Measurements from ENCODE around the gene RNU1-3.
"Not testable (repeated sequence)": the region's sequence is repeated elsewhere in the genome, so short reads cannot be mapped to it uniquely, and the experiment has no call there.

RNU1-3 gene

DNA sequence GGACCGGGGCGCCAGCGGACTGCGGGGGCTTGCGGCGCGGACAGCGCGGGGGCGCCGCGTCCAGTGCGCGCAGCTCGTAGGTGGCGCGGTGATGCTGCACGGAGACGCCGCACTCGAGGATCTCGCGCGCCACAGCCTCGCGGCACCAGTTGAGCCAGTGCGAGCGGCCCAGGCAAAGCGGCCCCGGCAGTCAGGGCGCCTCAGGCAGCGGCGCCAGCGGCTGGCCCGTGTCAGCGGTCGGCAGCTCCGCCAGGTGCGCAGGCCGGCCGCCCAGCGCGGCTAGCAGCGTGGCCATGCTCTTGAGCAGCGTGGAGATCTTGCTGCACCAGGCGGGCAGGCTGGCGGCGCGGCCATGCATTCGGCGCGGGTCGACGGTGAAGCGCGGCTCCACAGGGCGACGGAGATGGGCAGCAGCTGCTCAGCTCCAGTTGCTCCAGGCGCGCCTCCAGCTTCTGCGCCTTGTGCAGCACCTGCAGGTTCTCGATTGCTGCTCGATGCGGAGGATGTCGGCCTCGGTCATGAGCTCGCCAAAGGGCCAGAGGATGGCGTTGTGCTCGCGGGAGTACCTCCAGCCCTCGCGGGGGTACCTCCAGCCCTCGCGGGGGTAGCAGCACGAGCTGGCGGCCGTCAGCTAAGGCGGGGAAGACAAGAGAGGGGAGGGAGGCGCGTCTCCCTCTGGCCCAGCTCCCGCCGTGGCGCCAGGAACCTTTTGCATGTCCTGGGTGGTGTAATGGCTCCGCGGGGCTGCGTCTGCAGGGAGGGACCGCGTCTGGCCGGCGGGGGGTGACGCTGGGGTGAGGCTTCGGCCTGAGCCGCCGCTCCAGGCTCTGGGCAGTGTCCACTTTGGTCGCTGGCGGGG lies 26.9 kb upstream of the RNU1-3 start:
- DNase-seq (ENCODE audit: low read depth), result not testable (repeated sequence)

DNA sequence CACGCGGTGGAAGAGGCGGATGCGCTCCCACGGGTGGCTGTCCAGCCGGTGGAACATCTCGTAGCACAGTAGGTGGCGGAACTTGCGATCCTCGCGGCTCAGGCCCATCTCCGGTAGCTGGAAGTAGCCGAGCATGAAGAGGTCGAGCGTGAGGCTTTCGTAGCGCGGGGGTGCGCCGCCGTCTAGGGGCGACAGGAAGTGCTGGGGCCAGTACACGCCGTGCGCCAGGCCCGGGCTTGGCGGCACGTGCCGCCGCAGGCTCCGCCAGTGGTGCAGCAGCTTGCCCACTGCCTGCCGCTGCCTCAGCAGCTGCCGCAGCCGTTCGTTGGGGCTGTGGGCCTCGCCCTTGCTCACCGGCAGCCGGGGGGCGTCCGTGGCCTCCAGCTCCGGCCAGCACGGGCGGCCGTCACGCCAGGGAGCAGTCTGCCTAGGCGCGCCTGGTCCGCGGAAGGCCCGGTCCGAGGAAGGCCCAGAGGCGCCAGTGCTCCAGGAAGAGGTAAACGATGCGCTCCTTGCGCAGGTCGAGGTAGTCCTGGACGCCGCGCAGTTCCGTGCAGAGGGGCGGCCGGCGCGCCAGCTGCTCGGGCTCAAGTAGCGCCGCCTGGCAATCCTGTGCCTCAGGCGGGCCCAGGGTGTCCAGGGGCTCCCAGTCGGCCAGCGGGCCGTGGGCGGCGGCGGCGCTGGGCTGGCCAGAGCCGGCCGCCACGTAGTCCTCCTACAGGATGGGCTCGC lies 26.1 kb upstream of the RNU1-3 start:
- not testable (repeated sequence) for DNase-seq (ENCODE audit: low read depth)

DNA sequence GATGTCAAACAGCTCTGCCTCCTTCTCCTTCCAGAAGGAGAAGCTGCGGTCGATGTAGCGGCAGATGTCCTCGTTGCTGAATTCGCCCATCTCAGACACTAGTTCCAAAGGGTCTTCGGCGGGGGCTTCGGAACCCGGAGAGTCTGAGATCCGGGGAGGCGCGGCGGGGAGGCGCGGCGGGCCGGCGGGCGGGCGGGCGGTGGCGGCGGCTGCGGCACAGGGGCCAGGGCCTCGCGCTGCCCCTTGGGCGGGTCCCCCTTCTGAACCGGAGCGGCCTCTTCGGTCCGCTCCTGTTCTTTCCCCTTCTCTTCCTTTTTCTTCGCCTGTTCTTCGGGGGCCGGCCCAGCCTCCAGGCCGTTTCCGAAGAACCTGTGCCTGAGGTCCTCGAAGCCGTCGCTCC lies 25.5 kb upstream of the RNU1-3 start:
- not testable (repeated sequence) for DNase-seq (ENCODE audit: low read depth)

DNA sequence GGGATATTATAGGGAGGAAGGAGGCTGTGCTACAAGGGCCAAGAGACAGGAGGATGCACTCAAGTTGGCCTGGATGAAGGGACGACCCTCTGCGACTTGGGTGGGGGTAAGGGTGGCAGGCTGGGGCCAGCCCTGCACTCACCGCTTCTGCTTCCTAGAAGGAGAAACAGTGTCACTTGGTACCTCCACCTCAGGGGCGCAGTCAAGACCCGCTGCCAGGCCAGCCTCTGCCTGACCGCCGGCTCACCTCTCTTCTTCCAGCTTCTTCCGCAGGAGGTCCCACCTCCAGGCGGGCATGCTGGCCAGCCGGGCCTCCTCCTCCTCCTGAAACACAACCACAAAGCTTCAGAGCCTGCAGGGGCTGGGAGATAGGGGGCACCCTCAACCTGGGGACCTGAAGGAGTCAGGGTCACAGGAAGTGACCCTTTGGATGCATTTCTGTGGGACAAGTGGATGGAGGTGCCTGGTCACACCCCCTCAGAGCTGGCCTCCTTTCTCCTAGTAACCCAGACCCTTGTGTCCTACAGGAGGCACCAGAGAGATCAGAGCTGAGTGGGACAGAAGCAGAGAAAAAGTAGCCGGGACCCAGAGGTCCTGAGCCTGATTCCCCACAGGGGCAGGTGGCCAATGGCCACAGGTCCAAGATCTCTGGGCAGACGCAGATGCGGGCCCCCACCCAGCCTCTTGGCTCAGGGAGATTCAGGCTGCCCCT lies 24.4 kb upstream of the RNU1-3 start:
- not testable (repeated sequence) for DNase-seq (ENCODE audit: low read depth)

- DNase-seq (ENCODE audit: low read depth), result not testable (repeated sequence)
These were observed 20.5 kb upstream of the RNU1-3 start for GRCh38 chr1:16687132-16687800.

DNA sequence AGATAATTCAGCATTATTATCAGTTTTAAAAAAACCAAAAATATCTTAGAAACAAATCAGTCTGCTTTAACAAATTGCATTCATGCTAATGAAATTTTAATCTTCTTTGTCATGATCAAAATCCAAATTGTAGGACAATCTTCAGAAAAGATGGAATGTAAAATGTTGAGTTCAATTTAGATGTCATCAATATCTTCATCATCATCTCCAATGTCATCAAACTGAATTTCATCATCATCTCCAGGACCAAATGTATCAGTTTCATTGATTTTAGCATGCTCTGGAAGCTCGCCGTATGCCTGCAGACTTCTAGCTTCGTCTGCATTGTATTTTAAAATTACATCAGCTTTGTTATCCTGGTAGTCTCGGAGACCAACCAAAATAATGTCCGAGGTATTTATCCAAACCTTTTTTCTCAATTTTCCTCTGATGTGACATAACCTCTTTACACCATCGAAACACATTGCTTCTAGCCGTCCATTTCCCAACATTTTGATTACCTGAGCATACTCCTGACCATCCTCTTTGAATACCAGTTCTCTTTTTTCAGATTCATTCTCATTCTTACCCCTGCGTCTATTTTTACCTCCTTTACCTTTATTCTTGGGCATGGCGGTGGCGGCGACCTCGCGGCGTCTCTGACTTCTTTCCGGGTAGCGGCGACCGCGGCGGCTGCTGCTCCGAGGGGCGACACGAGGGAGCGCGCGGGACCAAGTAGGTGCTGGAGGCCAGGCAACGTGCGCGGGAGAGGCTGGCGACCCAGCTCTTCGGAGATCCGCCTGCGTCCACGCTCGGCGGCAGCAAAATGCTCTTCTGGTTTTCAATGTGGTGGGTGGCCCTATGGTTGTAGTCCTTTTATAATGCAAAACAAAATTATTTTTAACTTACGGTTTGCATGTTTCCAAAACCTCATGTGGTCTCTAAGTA lies 19.0 kb upstream of the RNU1-3 start:
- DNase-seq (ENCODE audit: low read depth), result not testable (repeated sequence)

DNA sequence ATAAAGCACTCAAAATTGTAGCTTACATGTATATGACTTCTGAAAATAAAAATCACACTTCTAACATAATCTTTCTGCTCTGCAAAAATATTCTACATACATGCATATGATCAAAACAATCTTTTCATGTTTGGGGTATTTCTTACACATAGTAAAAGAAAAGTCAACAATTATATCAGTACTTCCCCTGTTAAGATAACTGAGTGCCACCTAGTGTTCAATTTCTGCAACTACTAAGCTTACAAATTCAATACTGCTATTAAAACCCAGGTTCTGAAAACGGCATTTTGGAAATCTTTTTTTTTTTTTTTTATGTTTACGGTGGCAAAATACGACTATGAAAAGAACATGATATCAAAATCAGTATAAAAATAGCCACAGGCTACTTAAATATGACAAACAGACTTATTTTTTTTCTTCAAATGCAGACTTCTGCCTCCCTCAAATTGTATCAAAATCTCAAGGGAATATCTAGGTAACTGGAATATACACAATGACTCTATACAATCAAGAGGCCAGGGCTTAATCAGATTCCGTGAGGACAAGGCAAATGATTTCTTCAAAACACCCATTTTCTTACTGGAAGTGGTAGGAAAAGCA lies 18.1 kb upstream of the RNU1-3 start:
- DNase-seq (ENCODE audit: low read depth), result not testable (repeated sequence)

- not testable (repeated sequence) for DNase-seq (ENCODE audit: low read depth)
These were observed 17.4 kb upstream of the RNU1-3 start for GRCh38 chr1:16684152-16684551.

- DNase-seq (ENCODE audit: low read depth), result not testable (repeated sequence)
These were observed 16.1 kb upstream of the RNU1-3 start for GRCh38 chr1:16682803-16683202.

- DNase-seq (ENCODE audit: low read depth), result not testable (repeated sequence)
These were observed 13.6 kb upstream of the RNU1-3 start for GRCh38 chr1:16680366-16680765.

DNA sequence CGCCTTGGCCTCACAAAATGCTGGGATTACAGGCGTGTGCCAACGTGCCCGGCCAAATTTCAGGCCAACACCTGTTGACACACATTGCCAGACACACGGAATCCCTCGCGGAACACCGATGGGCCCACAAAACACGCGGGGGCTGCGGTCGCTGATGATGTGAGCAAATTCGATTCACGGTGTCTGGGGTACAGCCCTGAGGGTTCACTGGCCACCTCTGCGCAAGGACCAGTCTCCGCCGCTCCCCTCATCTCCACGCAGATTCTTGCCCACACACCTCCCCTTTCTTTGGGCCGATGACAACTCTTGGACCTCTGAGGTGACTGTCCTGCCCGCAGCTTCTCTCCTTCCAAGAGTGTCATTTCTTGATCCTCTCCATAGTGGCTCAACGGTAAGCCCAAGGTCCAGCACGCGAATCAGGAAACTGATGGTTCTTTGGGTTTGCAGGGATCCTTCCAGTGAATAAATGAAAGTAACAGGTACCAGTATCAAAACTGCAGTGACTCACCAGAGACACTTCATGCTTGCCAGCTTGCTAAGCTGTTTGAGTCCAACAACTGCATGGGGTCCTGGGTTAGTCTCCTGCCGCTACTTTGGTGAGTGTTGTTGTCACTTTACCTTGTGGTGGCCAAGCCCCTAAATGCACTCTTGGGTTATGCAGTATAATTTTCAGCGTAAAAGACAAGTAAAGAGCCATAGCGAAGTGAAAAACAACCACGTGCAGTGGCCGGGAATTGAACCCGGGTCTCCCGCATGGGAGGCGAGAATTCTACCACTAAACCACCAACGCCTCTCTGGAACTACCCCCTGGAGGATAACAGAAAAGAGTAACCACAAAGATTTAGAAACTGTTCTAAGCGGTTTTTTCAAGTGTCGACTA lies 11.0 kb upstream of the RNU1-3 start:
- no peak for DNase-seq (ENCODE audit: low read depth)

- not testable (repeated sequence) for DNase-seq (ENCODE audit: low read depth)
These were observed 10.1 kb upstream of the RNU1-3 start for GRCh38 chr1:16676661-16677523.

DNA sequence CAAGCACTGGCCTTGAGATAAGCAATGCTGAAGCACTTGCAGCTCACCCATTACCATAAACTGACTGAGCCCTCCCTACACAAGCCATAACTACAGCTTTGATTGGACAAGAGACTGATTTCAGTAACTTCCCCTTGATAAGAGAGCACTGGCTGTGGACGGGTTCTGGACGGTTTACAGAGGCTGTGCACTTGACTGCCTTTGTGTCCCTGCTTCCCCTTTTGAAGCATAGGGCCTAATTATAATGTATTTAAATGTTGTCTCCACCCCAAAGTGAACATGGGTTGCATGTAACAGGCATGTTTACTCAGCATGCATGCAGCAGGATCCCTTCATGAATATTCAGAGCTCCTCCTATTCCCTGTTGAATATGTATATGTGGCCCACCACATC lies 8.4 kb upstream of the RNU1-3 start:
- not testable (repeated sequence) for DNase-seq (ENCODE audit: low read depth)

DNA sequence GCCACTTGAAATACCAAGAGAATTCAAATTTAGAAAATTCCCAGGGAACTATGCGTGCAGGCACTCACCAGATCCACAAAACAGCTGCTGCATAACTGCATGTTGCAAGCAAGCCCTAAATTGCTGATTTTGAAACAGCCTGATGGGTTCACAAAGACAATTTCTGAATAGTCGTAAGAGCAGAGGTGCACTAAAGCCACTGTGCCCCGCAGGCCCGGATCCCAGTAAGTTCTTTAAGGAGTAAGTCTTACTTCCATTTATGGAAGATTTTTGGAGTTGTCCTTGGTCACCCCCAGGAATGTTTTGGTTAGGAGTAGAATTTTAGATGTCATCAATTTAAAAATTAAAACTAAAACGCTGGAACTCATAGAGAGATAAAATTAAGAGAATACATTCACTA lies 7.2 kb upstream of the RNU1-3 start:
- not testable (repeated sequence) for DNase-seq (ENCODE audit: low read depth)

- not testable (repeated sequence) for DNase-seq (ENCODE audit: low read depth)
These were observed 912 bp downstream of the RNU1-3 start for GRCh38 chr1:16665836-16666235.

DNA sequence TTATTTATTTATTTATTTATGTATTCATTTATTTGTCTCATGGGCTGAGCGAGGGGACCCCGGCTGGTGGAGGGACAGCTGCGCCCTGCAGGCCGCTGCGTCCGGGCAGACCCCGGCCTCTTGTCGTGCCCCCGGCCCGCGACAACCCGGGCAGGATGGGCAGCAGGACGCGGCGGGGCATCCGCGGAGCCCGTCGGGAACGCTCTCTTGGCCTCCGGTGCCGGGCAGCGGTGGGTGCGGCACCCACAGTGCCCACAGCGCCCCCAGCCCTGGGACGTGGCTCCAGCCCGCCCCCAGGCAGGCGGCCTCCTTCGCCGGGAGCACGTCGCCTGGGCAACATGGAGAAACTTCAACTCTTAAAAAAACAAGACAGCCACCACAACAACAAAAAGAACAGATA lies 8.5 kb downstream of the RNU1-3 start:
- not testable (repeated sequence) for DNase-seq (ENCODE audit: low read depth)

DNA sequence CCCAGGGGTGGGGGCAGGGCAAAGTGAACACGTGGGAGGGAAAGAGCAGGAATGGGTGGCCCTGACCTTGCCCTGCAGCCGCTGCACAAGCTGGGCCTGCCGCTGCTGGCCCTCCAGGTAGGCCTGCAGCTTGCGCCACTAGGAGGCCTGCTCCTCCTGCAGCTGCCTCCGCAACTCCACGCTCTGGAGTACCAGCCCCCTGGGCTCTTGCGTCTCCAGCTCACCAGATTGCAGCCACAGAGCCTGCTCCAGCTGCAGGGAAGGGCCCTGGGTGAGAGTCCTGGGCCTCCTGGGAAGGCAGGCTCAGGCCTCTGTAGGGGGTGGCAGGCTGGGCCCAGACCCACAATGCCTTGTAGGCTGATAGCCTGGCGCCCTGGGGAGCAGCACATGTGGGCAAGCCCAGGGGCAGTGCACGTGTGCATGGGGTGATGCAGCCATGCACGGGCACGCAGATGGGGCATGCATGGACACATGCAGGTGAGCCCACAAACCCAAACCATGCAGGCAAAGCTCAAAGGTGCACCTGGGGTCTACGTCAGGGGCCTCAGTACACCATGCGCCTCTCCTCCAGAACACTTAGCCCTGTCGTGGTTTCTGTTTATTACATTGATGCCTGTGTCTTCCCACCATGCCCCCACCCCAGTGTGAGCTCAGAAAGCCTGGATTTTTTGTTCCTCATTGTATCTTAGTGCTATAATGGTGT lies 9.6 kb downstream of the RNU1-3 start:
- not testable (repeated sequence) for DNase-seq (ENCODE audit: low read depth)

GRCh38 chr1:16656574-16656973 lies 10.2 kb downstream of the RNU1-3 start:
- not testable (repeated sequence) for DNase-seq (ENCODE audit: low read depth)

Measured in stimulated activated CD8-positive, alpha-beta memory T cell treated with anti-CD3 and anti-CD28 coated beads, Interleukin-12 subunit alpha, Interleukin-12 subunit beta, amount 100 ng/mL, for 4 hours (primary cell).